ENCODE measurements around the gene CABP2.

- TF ChIP-seq, protein P1, sequence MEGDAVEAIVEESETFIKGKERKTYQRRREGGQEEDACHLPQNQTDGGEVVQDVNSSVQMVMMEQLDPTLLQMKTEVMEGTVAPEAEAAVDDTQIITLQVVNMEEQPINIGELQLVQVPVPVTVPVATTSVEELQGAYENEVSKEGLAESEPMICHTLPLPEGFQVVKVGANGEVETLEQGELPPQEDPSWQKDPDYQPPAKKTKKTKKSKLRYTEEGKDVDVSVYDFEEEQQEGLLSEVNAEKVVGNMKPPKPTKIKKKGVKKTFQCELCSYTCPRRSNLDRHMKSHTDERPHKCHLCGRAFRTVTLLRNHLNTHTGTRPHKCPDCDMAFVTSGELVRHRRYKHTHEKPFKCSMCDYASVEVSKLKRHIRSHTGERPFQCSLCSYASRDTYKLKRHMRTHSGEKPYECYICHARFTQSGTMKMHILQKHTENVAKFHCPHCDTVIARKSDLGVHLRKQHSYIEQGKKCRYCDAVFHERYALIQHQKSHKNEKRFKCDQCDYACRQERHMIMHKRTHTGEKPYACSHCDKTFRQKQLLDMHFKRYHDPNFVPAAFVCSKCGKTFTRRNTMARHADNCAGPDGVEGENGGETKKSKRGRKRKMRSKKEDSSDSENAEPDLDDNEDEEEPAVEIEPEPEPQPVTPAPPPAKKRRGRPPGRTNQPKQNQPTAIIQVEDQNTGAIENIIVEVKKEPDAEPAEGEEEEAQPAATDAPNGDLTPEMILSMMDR (IDR thresholded peaks at IDR 0.05; ENCODE audit: low read depth, low read length, missing input control), result no peak
- TF ChIP-seq JUND (IDR thresholded peaks at IDR 0.05) (no peak), GABPA (IDR thresholded peaks at IDR 0.05 in 1 of 2, conservative IDR thresholded peaks at IDR 0.05 in 1 of 2) (no peak), RAD21 (IDR thresholded peaks at IDR 0.05) (no peak), TAF1 (conservative IDR thresholded peaks at IDR 0.05) (no peak), HNF4G (IDR thresholded peaks at IDR 0.05) (no peak), SP1 (IDR thresholded peaks at IDR 0.05) (no peak)
Measured at GRCh38 chr11:67499808-67500483, 23.3 kb downstream of the CABP2 start.
